Measurements from ENCODE around the gene PDPK1.
"Not testable (repeated sequence)": the region's sequence is repeated elsewhere in the genome, so short reads cannot be mapped to it uniquely, and the experiment has no call there.

The PDPK1 gene

DNA sequence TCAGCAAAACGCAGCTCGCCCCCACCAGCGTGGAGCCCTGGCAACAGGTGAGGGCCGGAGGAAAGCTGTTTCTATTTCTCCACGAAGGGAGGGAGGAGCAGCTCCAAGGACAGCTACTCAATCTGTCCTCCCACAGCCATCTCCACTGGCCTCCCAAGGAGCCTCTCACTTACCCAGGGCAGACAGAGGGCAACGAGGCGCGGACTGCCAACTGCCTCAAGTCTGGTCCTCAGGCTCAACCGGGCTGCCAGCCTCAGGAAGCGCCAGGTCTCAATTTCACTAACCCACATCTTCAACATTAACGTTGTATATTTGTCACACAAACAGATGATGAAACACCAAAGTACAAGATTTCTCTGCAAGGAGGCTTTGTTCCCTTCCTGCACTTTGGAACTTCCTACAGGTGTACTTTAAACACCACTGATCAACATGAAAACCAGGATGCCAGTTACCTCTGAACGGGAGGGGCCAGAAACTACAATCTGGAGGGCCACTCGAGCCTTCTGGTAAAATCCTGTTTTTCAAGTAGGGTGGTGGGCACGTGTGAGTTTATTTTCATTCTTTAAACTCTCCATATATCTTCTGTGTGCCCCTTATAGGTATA is 113.5 kb downstream of the PDPK1 start:
- not testable (repeated sequence) for H3K27ac ChIP-seq; DNase-seq (ENCODE audit: low read depth, low spot score)

Measured in epithelial cell of prostate (primary cell).